Activated CD4-positive, alpha-beta memory T cell treated with anti-CD3 and anti-CD28 coated beads for 36 hours (primary cell): ENCODE results near the gene FBXL13. TPM values are rescaled to one million over a fixed set of nuclear protein-coding genes. Genes with fewer than 3 reads are reported as not detected.
"Not testable (repeated sequence)": the region's sequence is repeated elsewhere in the genome, so short reads cannot be mapped to it uniquely, and the experiment has no call there.

ENCODE experiments used
- CTCF ChIA-PET: fragments of 350-600 bp; sonication (Branson Sonifier 250); formaldehyde crosslinking; loops from one replicate; lab custom pipeline; 2021; ENCODE audit warnings: antibody characterized with exemption, inconsistent platforms; lab: Charles Lee
- POLR2A ChIA-PET: fragments of 350-600 bp; sonication (Branson Sonifier 250); formaldehyde crosslinking; loops from one replicate; lab custom pipeline; 2021; ENCODE audit warnings: antibody characterized with exemption; lab: Charles Lee
- DNase-seq: peaks from one replicate; pipeline ENCODE4 v3.0.0-alpha.2; 2020
- H3K27ac Mint-ChIP-seq: one replicate; pipeline ENCODE4 v1.8.0; 2021; ENCODE audit warnings: mixed read lengths
- H3K27me3 Mint-ChIP-seq: one replicate; pipeline ENCODE4 v1.8.0; 2021; ENCODE audit warnings: mixed read lengths
- H3K36me3 Mint-ChIP-seq: one replicate; pipeline ENCODE4 v1.8.0; 2021; ENCODE audit warnings: mixed read lengths
- H3K4me1 Mint-ChIP-seq: one replicate; pipeline ENCODE4 v1.8.0; 2021; ENCODE audit warnings: low read depth, mixed read lengths
- H3K4me3 Mint-ChIP-seq: one replicate; pipeline ENCODE4 v1.8.0; 2021; ENCODE audit warnings: mild to moderate bottlenecking, mixed read lengths
- H3K9me3 Mint-ChIP-seq: one replicate; pipeline ENCODE4 v1.8.0; 2021; ENCODE audit warnings: mixed read lengths
- intact Hi-C: fragments of 100-400 bp; cut with micrococcal nuclease; formaldehyde crosslinking; loops from one replicate; pipeline ENCODE4 v1.15.1; 2023
- total RNA-seq, 2 experiments: library from RNA; stranded (reverse); gene quantifications; one replicate each; pipeline ENCODE4 v1.2.3, GENCODE V29; 2021

The FBXL13 gene
- total RNA-seq, result under 1 TPM; 0.45 to 0.63 TPM

DNA sequence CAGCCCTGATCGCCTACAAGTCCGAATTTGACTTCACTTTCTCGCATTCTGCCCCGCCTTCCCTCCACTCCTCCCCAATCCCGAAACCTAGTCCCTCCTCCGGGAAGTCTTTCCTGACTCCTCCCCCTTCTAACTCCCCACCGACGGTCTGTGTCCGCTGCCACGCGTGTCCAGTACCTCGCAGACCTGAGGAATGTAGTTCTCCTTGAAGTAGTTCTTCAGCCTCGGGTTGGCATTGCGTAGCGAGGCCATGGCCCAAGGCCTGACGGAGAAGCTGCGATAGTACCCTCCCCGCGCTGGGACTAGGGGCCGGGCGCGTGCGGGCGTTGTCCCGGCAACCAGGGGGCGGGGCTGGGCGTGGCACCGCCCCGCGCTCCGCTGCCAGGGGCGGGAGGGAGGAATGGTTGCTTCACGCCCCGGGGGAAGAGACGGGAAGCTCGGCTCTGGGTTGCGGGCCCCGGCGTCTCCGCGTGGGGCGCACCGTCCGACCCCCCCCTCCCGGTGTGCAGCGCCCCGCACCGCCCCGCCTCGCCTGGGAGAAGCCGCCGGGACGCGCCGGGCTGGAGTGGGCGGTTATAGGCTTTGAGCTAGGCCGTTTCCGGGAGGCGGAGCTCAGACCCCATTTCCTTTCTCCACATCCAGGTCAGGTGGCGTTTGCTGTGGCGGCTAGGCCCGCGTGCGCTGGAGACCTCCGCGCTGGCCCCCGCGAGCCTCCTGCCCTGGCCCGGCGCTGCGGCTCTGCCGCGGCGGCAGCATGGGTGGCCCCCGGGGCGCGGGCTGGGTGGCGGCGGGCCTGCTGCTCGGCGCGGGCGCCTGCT is at the start of gene FBXL13, which contains the start of gene ARMC10:
Gene FBXL13, minus strand, starts transcription at position 278 of the 818 bp plus-strand sequence.
Gene ARMC10, plus strand, starts transcription at position 622 of the 818 bp plus-strand sequence. Its CDS starts 133 bp downstream, at position 755.
- H3K4me3 Mint-ChIP-seq, result peak within 1 kb of the TSS; percentile 95
- DNase-seq, result peak; percentile 93
- ChIA-PET POLR2A (interaction anchor here (0.6 to 2.0 kb wide), 8 partner anchors 8 to 342 kb away, joined by 3 to 9 read pairs (median 4); partner anchors contain the start of genes FAM185A and PSMC2), CTCF (interaction anchor here (1.0 to 3.1 kb wide), 4 partner anchors 12 to 326 kb away, joined by 3 to 12 read pairs (median 6); partner anchors contain the start of gene FAM185A)
- no peaks in the 10 kb centered on the region for H3K9me3 Mint-ChIP-seq
- peak within 1 kb of the TSS; percentile 88 for H3K27ac Mint-ChIP-seq
- no peaks in the 10 kb centered on the region for H3K27me3 Mint-ChIP-seq
- peaks cover 39% of the 10 kb centered on the region for H3K4me1 Mint-ChIP-seq
- peaks cover 2% of the 10 kb centered on the region for H3K36me3 Mint-ChIP-seq
- intact Hi-C loops, result loop anchor here (1.0 to 10.0 kb wide), 6 partner anchors 75 to 330 kb away; partner anchors contain the start of genes FAM185A and NAPEPLD

DNA sequence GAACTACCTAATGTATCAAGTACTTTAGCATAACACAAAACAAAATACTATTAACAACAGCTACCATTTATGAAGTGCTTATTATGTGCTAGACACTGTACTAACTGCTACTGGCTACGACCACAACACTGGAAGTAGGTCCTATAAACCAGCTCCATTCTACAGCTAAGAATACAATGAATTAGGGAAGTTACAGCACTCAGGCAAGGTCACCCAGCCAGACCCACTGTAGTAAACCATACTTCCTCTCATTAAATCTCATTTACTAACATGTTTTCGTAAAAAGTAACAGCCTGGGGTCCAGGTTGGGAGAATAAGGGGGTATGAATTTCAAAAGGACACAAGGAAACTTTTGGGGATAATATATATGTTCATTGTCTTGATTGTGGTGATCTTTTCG is 48.9 kb upstream of the FBXL13 start:
- H3K27ac Mint-ChIP-seq, result no peak overlapping the region
- ChIA-PET CTCF (no interaction called here), POLR2A (no interaction called here)
- no peaks in the 10 kb centered on the region for H3K27me3 Mint-ChIP-seq
- H3K4me1 Mint-ChIP-seq, result no peaks in the 10 kb centered on the region
- H3K9me3 Mint-ChIP-seq, result no peaks in the 10 kb centered on the region
- DNase-seq, result no peak
- H3K36me3 Mint-ChIP-seq, result peaks cover 39% of the 10 kb centered on the region
- H3K4me3 Mint-ChIP-seq, result no peak overlapping the region
- intact Hi-C loops, result no loop called here

DNA sequence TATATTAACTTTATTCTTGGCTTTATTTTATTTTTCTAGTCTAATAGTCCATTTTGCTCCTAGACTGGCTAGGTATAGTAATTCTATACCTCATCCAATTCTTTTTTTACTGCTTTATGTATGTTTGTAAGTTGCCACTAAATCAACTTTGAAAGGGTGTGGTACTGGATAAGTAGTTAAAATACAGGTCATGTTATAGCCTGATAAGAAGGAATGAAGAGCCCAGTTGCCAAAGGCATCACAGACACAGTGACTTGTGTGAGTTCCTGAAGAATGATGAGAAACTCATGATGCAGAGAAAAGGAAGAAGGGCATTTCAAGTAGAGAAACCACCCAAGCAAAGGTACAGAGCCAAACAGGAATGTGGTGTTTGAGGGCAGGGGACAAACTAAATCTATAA is 47.0 kb upstream of the FBXL13 start:
- Mint-ChIP-seq H3K4me3 (no peak overlapping the region), H3K27ac (no peak overlapping the region), H3K4me1 (no peaks in the 10 kb centered on the region), H3K36me3 (peaks cover 24% of the 10 kb centered on the region), H3K9me3 (no peaks in the 10 kb centered on the region), H3K27me3 (no peaks in the 10 kb centered on the region)
- ChIA-PET CTCF (no interaction called here), POLR2A (no interaction called here)
- DNase-seq, result no peak
- intact Hi-C loops, result no loop called here

DNA sequence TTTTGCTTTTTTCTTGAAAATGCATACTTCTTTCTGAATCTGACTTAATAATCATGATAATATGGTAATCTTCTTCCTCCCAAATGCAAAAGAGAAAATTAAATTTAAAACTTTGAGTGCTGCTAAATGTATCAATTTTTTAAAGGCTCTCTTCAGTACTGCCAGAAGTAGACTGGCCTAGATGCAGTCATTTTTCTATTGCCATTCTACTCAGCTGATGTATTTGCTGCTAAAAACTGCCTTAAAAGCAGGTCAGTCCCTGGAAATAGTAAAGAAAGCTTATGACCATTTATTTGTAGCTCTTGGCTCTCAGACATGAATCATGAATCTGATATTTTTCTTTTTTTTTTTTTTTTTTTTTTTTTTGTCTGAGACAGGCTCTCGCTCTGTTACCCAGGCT is 45.8 kb upstream of the FBXL13 start:
- CTCF ChIA-PET, result no interaction called here
- Mint-ChIP-seq H3K27me3 (no peaks in the 10 kb centered on the region), H3K9me3 (no peaks in the 10 kb centered on the region), H3K27ac (no peak overlapping the region), H3K4me1 (no peaks in the 10 kb centered on the region), H3K4me3 (no peak overlapping the region), H3K36me3 (peaks cover 17% of the 10 kb centered on the region)
- DNase-seq, result no peak
- POLR2A ChIA-PET, result no interaction called here
- intact Hi-C loops, result no loop called here

DNA sequence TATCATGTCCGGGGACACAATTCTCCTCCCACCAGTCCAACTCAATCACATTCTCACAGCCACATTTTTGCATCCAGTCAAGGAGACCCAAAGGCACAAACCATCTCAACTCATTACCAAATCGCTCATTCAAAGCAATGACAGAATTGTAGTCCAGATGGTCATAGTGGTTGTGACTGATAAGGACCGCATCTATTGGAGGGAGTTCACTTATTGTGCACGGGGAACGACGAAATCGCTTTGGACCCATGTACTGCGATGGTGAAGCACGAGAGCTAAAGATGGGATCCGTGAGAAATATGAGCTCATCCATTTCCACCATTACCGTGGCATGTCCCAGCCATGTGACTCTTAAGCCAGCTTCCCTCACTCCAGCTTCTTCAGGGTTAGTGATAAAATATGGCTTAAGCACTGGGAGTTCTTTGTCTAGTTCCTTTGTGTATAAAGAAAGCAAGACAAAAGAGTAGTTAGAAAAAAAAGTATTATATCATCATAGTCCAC is 45.2 kb upstream of the FBXL13 start:
- no peak overlapping the region for H3K27ac Mint-ChIP-seq
- no peaks in the 10 kb centered on the region for H3K9me3 Mint-ChIP-seq
- H3K36me3 Mint-ChIP-seq, result peaks cover 17% of the 10 kb centered on the region
- intact Hi-C loops, result no loop called here
- ChIA-PET CTCF (no interaction called here), POLR2A (no interaction called here)
- no peak overlapping the region for H3K4me3 Mint-ChIP-seq
- H3K4me1 Mint-ChIP-seq, result no peaks in the 10 kb centered on the region
- DNase-seq, result no peak
- H3K27me3 Mint-ChIP-seq, result no peaks in the 10 kb centered on the region

DNA sequence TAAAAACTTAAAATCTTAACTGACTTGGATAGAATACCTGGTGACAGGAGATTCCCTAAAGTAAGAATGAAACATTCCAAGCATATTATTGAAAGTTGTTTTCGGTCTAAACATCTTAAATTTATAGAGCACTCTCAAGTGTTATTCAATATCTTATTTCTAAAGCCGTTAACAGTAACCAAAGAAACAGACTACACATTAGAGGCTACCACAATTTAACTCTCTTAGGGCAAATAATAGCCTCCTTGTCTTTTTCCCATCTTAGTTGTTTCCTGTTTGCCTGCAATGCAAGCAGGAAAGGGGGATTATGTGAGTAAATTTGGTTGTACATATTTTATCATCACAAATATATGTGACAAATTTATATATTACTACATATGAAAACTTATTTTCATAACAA is 42.9 kb upstream of the FBXL13 start:
- ChIA-PET POLR2A (no interaction called here), CTCF (no interaction called here)
- DNase-seq, result no peak
- Mint-ChIP-seq H3K36me3 (peaks cover 27% of the 10 kb centered on the region), H3K9me3 (no peaks in the 10 kb centered on the region), H3K27me3 (no peaks in the 10 kb centered on the region), H3K4me3 (no peak overlapping the region), H3K27ac (no peak overlapping the region), H3K4me1 (no peaks in the 10 kb centered on the region)
- intact Hi-C loops, result no loop called here

DNA sequence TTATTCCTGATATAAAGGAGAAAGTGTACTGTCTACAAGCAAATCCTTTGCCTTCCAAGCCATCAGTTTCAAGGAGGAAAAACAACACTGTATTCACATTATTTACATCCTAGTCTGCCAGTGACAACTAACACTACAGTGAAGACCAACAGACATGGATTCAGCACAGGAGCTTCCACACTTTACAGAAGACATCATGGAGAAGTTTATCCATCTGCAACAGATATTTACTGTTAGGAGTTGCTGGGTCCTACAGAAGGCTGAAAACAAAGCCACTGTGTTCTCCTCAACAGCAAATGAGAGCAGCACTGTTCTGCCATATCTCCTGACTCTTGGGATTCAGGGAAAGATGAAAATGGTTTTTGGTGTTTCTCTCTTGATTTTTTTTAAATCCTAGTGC is 42.4 kb upstream of the FBXL13 start:
- Mint-ChIP-seq H3K4me3 (no peak overlapping the region), H3K27ac (no peak overlapping the region), H3K9me3 (peaks cover 2% of the 10 kb centered on the region), H3K27me3 (no peaks in the 10 kb centered on the region), H3K4me1 (no peaks in the 10 kb centered on the region), H3K36me3 (peaks cover 32% of the 10 kb centered on the region)
- POLR2A ChIA-PET, result no interaction called here
- no peak for DNase-seq
- CTCF ChIA-PET, result no interaction called here
- intact Hi-C loops, result no loop called here

DNA sequence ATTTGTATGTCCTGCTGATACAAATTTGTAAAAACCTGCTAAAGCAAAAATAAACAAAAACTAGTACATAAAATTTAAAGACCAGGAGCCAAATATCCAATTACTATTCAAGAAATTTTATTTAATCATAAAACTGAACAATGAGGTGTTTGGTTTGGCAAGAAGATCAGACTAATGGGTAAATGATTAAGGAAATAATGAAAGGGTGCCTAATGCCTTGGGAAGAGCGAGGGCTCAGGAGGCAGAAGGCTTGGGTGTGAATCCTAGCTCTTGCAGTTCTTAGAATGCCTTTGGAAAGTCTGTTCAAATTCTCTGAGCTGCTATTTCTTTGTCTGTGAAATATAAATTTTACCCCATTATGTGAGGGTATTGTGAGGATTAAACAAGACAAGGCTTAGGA is 41.9 kb upstream of the FBXL13 start:
- H3K4me3 Mint-ChIP-seq, result no peak overlapping the region
- DNase-seq, result no peak
- H3K36me3 Mint-ChIP-seq, result peaks cover 34% of the 10 kb centered on the region
- no peaks in the 10 kb centered on the region for H3K27me3 Mint-ChIP-seq
- no peaks in the 10 kb centered on the region for H3K4me1 Mint-ChIP-seq
- POLR2A ChIA-PET, result no interaction called here
- intact Hi-C loops, result no loop called here
- CTCF ChIA-PET, result no interaction called here
- peaks cover 4% of the 10 kb centered on the region for H3K9me3 Mint-ChIP-seq
- H3K27ac Mint-ChIP-seq, result no peak overlapping the region

DNA sequence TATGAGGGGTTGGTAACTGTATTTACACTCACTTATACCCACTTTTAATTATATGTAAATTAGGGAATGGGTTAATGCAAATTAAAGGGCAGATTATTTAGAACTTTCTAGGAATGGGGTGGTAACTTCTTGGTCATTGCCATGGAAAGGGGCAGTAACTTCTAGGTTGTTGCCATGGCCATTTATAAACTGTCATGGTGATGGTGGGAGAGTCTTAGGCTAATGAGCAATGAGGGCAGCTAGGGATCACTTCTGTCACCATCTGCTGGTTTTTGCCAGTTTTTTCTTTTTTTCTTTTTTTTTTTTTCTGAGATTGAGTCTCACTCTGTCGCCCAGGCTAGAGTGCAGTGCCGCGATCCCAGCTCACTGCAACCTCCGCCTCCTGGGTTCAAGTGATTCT is 41.2 kb upstream of the FBXL13 start:
- intact Hi-C loops, result no loop called here
- CTCF ChIA-PET, result no interaction called here
- no peak for DNase-seq
- H3K27ac Mint-ChIP-seq, result no peak overlapping the region
- H3K4me1 Mint-ChIP-seq, result no peaks in the 10 kb centered on the region
- H3K4me3 Mint-ChIP-seq, result no peak overlapping the region
- peaks cover 35% of the 10 kb centered on the region for H3K36me3 Mint-ChIP-seq
- POLR2A ChIA-PET, result no interaction called here
- no peaks in the 10 kb centered on the region for H3K27me3 Mint-ChIP-seq
- peaks cover 9% of the 10 kb centered on the region for H3K9me3 Mint-ChIP-seq

DNA sequence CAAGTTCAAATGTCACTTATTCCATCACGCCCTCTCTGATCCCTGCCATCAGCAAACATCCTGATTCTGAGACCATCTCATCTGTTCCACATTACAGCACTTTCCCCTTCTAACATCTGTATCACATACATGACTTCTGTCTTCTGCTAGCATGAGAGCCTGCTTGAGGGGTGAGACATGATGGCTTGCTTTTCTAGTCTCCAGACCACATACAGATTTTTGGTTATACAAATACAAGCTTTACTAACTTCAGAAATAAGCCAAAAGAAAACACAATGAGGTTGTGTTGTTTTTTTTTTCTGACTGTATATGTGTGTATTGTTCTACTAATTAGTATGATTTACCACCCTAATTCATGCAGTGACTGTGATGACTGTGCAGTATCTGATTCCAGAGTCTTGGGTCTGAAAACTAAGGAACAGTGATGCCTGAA is 40.0 kb upstream of the FBXL13 start:
- Mint-ChIP-seq H3K9me3 (peaks cover 16% of the 10 kb centered on the region), H3K4me3 (no peak overlapping the region), H3K27ac (no peak overlapping the region), H3K4me1 (no peaks in the 10 kb centered on the region), H3K27me3 (no peaks in the 10 kb centered on the region), H3K36me3 (peaks cover 42% of the 10 kb centered on the region)
- ChIA-PET CTCF (no interaction called here), POLR2A (no interaction called here)
- no peak for DNase-seq
- intact Hi-C loops, result no loop called here

DNA sequence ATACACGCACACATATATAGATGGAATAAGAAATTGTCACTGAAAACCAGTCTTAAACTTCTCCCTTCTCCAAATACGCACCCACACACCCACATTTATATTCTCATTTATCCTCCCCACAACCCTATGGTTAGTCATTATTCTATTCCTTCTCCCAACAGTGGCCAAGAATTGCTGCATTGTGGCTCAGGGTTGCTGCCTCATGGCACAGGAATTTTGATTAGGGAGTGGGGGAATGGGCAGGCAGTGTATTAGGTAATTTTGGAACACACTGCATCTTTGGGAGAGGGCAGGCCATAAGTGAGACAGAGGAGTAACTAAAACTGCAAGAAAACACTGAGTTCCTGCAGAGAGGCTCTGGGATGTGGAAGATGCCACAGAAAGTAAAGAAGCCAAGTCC is 38.6 kb upstream of the FBXL13 start:
- peaks cover 7% of the 10 kb centered on the region for H3K4me1 Mint-ChIP-seq

DNA sequence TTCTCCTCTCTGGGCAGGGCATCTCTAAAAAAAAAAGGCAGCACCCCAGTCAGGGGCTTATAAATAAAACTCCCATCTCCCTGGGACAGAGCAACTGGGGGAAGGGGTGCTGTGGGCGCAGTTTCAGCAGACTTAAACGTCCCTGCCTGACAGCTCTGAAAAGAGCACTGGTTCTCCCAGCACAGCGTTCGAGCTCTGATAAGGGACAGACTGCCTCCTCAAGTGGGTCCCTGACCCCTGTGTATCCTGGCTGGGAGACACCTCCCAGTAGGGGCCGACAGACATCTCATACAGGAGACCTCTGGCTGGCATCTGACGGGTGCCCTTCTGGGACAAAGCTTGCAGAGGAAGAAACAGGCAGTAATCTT is 32.1 kb upstream of the FBXL13 start:
- H3K9me3 Mint-ChIP-seq, result peaks cover 17% of the 10 kb centered on the region
- POLR2A ChIA-PET, DNase-seq, H3K4me3 Mint-ChIP-seq, CTCF ChIA-PET, intact Hi-C loops, H3K27me3 Mint-ChIP-seq, H3K27ac Mint-ChIP-seq, H3K4me1 Mint-ChIP-seq: not testable (repeated sequence)
- peaks cover 43% of the 10 kb centered on the region for H3K36me3 Mint-ChIP-seq

More for the DNA sequence above, 38.6 kb upstream of the FBXL13 start:
- Mint-ChIP-seq H3K27me3 (no peaks in the 10 kb centered on the region), H3K4me3 (no peak overlapping the region), H3K9me3 (peaks cover 22% of the 10 kb centered on the region), H3K36me3 (peaks cover 50% of the 10 kb centered on the region), H3K27ac (no peak overlapping the region)
- intact Hi-C loops, result no loop called here
- POLR2A ChIA-PET, result no interaction called here
- no peak for DNase-seq
- CTCF ChIA-PET, result no interaction called here
